GM23248 (cell line): ENCODE results near the gene RGS19.

Experiments
- EZH2 ChIP-seq: fragments of 200-600 bp; sonication (generic); IDR thresholded peaks from 2 replicates; pipeline ENCODE4 v1.6.1; 2018; ENCODE audit warnings: antibody characterized with exemption, mild to moderate bottlenecking; ENCODE audit not compliant: insufficient read depth, poor library complexity, severe bottlenecking
- EZH2phosphoT487 ChIP-seq: fragments of 200-600 bp; sonication (generic); IDR thresholded peaks from 2 replicates; pipeline ENCODE4 v1.6.1; 2018; ENCODE audit warnings: antibody characterized with exemption, moderate library complexity, mild to moderate bottlenecking, low read depth; ENCODE audit not compliant: insufficient read depth

DNA sequence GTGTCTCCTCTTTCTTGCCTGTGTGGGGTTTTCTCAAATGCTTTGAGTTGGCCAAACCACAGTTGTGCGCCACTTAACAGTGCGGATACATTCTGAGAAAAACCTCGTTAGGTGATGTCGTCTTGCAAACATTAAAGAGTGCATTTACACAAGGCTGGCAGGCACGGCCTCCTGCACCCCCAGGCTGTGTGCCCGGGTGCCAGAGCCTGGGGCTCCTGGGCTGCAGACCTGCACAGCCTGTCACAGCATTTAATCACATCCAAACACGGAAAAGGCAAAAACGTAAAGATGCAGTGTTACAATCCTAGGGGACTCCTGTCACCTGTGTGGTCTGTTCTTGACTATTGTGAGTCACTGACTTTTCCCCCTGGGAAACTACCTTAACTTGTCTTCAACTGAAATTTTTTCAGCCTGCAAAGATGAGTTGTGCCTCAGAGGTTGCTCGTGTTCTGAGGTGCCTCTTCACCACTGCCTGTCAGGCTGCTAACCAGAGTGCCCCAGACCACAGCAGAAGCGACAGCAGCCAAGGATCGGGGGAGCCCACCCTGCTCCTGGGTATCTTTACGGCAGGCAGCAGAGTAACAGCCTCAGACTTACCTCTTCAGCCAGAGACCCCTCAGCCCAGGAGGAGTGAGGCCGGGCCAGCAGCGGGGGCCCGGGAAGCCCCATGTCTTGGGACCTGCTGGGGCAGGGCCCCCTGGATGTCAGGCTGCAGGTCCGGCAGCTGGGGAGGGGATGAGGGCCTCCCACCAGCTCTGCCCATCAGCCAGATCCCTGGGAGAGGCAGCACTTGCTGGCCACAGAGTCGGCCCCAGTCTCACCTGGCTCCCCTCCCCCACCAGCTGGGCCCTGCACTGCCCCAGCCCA, 44.0 kb downstream of the RGS19 start:
- TF ChIP-seq EZH2 (no peak), EZH2phosphoT487 (no peak)
